Sigmoid colon (tissue), 7 donors: ENCODE results near the gene C3orf22. TPM values are rescaled to one million over a fixed set of nuclear protein-coding genes. Genes with fewer than 3 reads are reported as not detected.

Source experiments
- DNase-seq: peaks from one replicate; pipeline ENCODE4 v3.0.0-alpha.2; 2019
- H3K27ac ChIP-seq, 4 donors: fragments of 200-600 bp; sonication (generic); one replicate each; pipeline ENCODE4 v1.5.1; 2016 to 2019; ENCODE audit warnings: mild to moderate bottlenecking in 1 of 4
- H3K27me3 ChIP-seq, 3 donors: fragments of 200-600 bp; sonication (generic); one replicate each; pipeline ENCODE4 v1.5.1; 2019; ENCODE audit warnings: mild to moderate bottlenecking in 1 of 3
- H3K36me3 ChIP-seq, 4 donors: fragments of 200-600 bp; sonication (generic); one replicate each; pipeline ENCODE4 v1.5.1; 2016 to 2019
- H3K4me1 ChIP-seq, 4 donors: fragments of 200-600 bp; sonication (generic); one replicate each; pipeline ENCODE4 v1.5.1; 2017 to 2019
- H3K4me3 ChIP-seq, 4 donors: fragments of 200-600 bp; sonication (generic); one replicate each; pipeline ENCODE4 v1.5.1; 2017 to 2019; ENCODE audit warnings: mild to moderate bottlenecking in 2 of 4, moderate library complexity in 1 of 4
- H3K9me3 ChIP-seq, 4 donors: fragments of 200-600 bp in 3 of 4; sonication (generic) in 3 of 4; one replicate each; pipeline versions ENCODE4 v1.5.1 to v1.6.1; 2013 to 2019
- EP300 ChIP-seq, 4 donors: sonication (generic); formaldehyde crosslinking; IDR thresholded peaks; one replicate each; pipeline ENCODE4 v1.6.1; 2017; ENCODE audit warnings: antibody characterized with exemption in 4 of 4
- POLR2A ChIP-seq, 2 donors: fragments of 450-650 bp; IDR thresholded peaks; one replicate each; pipeline ENCODE4 v1.6.1; 2016; ENCODE audit warnings: antibody characterized with exemption in 2 of 2, mild to moderate bottlenecking in 2 of 2, moderate library complexity in 2 of 2
- POLR2AphosphoS5 ChIP-seq, 4 donors: sonication (generic); formaldehyde crosslinking; IDR thresholded peaks; one replicate each; pipeline ENCODE4 v1.6.1; 2017; ENCODE audit warnings: antibody characterized with exemption in 4 of 4
- WGBS, 2 donors: extraction: QIAGEN DNeasy Blood & Tissue Kit; methylation state at CpG; one replicate each; pipeline ENCODE4 v1.1.7; 2013; 5-methylcytosine and 5-hydroxymethylcytosine counted together
- intact Hi-C: fragments of 100-400 bp; cut with DNase I; formaldehyde crosslinking; loops from one replicate; pipeline ENCODE4 v1.15.1; 2023
- polyA plus RNA-seq, 3 donors: library from polyadenylated mRNA; stranded (reverse); fragments of 200-250 nt; gene quantifications; one replicate each; pipeline ENCODE4 v1.2.3, GENCODE V29; 2013
- total RNA-seq, 4 donors: library from RNA; depleted of rRNA; stranded (reverse); fragments of >200 nt; gene quantifications; one replicate each; pipeline ENCODE4 v1.1.0, GENCODE V29; 2016
- TF ChIP-seq, protein P1 (sequence below), 4 experiments: fragments of 450-650 bp in 3 of 4; fragments of 200-600 bp in 1 of 4; IDR thresholded peaks; one replicate each; pipeline ENCODE4 v1.5.1; 2016 to 2019; ENCODE audit warnings: antibody characterized with exemption in 4 of 4, mild to moderate bottlenecking in 3 of 4, moderate library complexity in 2 of 4
- donor health status: healthy with polysubstance abuse.
- donor health status: Bipolar disorder and iron deficiency.
- donor health status: healthy.

C3orf22 gene
- total and polyA plus RNA-seq, 7 donors: 0.54 TPM; not detected in 6

DNA sequence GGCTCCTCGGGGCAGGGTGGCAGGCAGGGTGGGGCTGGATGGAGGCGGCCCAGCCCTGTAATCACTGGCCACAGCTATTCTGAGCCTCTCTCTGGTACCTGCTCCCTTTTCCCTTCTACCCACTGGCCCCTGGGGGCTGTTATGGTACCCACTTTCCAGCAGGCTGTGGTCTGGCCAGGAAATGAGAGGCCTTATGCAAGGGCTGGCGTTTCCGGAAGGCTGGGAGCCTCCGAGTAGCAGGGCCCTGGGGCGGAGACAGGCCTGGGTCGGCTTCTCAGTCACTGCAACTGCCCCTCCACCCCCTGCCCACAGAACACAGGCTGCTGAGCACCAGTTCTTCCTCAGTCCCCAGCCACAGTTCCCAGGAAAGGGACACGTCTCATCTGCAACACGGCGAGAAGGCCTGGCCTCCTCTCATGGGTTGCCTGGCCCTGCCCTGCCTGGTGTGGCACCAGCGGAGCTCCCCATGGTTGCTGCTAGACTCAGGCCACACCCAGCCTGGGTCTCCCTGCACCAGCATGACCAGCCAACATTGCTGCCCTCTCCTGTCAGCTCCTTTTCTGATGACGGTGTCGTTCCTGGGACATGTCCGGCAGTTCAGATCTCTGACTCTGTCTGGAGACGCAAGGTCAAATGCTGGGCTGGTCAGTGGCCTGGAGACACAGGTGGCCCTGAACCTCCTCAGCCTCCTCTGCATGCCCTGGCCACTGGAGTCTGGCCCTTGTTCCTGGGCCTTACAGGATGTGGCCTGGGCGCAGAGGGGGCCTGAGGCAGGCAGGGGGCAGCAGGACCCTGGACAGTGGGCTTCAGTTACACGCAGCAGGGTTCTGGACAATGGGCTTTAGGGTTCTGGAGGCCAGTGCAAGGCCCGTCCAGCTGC, 28.3 kb downstream of the C3orf22 start:
- peak; percentile 68 for DNase-seq
- WGBS, 2 donors: 63 to 81% methylated on average over 18 of the region's 18 CpGs
- peak overlapping the region in 1 of 4 donors; percentile 46 for H3K27ac ChIP-seq

DNA sequence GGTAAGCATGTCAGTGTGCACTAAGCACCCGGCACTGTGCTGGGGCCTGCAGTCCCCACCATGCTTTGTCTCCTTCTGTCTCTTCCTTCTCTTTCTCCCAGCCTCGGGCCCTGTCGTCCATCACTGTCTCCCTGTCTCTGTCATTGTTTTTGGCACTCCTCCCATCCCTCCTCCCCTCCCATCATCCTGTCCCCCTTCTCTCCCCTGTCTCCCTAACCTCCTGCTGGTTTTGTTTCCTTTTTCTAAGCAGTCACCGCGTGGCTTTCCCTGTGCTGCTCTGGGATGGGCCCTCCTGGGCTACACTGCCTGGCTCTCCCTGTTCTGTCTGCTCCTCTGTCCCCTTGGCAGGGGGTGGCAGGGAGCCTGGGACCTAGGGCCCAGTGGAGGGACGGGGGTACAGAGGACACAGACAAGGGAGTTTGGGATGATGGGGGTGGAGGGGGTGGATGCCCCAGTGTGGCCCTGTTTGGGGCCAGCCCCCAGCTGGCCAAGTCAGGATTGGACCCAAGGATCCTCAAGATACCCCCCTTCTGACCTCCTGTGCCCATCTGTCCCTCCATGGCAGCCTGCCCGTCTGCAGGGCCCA, 29.1 kb downstream of the C3orf22 start:
- 58 to 78% methylated on average over 7 of the region's 7 CpGs for WGBS, 2 donors
- Histone ChIP-seq H3K27ac (peak overlapping the region in 1 of 4 donors; percentile 46), H3K4me1 (peaks cover 0 to 3% (median 2%) of the 10 kb centered on the region in 4 donors), H3K9me3 (no peaks in the 10 kb centered on the region), H3K27me3 (peaks cover 0 to 14% (median 3%) of the 10 kb centered on the region in 3 donors), H3K4me3 (no peak overlapping the region), H3K36me3 (no peaks in the 10 kb centered on the region)
- TF ChIP-seq EP300 (IDR thresholded peaks at IDR 0.05): no peak
- TF ChIP-seq POLR2A (IDR thresholded peaks at IDR 0.05): no peak
- no peak for TF ChIP-seq POLR2AphosphoS5 (IDR thresholded peaks at IDR 0.05)
- TF ChIP-seq, protein P1, sequence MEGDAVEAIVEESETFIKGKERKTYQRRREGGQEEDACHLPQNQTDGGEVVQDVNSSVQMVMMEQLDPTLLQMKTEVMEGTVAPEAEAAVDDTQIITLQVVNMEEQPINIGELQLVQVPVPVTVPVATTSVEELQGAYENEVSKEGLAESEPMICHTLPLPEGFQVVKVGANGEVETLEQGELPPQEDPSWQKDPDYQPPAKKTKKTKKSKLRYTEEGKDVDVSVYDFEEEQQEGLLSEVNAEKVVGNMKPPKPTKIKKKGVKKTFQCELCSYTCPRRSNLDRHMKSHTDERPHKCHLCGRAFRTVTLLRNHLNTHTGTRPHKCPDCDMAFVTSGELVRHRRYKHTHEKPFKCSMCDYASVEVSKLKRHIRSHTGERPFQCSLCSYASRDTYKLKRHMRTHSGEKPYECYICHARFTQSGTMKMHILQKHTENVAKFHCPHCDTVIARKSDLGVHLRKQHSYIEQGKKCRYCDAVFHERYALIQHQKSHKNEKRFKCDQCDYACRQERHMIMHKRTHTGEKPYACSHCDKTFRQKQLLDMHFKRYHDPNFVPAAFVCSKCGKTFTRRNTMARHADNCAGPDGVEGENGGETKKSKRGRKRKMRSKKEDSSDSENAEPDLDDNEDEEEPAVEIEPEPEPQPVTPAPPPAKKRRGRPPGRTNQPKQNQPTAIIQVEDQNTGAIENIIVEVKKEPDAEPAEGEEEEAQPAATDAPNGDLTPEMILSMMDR (IDR thresholded peaks at IDR 0.05): no peak
- intact Hi-C loops: loop anchor here (10.0 kb wide), 2 partner anchors 125 to 1015 kb away; partner anchors contain the start of gene TXNRD3
- peak; percentile 58 for DNase-seq

More for the DNA sequence above, 28.3 kb downstream of the C3orf22 start:
- H3K4me3 ChIP-seq: no peak overlapping the region
- H3K36me3 ChIP-seq: no peaks in the 10 kb centered on the region
- intact Hi-C loops: no loop called here
- no peaks in the 10 kb centered on the region for H3K4me1 ChIP-seq
- peaks cover 0 to 7% (median 0%) of the 10 kb centered on the region in 3 donors for H3K27me3 ChIP-seq
- TF ChIP-seq, protein P1 (IDR thresholded peaks at IDR 0.05): no peak
- no peak for TF ChIP-seq POLR2AphosphoS5 (IDR thresholded peaks at IDR 0.05)
- TF ChIP-seq EP300 (IDR thresholded peaks at IDR 0.05): no peak
- no peak for TF ChIP-seq POLR2A (IDR thresholded peaks at IDR 0.05)
- no peaks in the 10 kb centered on the region for H3K9me3 ChIP-seq

DNA sequence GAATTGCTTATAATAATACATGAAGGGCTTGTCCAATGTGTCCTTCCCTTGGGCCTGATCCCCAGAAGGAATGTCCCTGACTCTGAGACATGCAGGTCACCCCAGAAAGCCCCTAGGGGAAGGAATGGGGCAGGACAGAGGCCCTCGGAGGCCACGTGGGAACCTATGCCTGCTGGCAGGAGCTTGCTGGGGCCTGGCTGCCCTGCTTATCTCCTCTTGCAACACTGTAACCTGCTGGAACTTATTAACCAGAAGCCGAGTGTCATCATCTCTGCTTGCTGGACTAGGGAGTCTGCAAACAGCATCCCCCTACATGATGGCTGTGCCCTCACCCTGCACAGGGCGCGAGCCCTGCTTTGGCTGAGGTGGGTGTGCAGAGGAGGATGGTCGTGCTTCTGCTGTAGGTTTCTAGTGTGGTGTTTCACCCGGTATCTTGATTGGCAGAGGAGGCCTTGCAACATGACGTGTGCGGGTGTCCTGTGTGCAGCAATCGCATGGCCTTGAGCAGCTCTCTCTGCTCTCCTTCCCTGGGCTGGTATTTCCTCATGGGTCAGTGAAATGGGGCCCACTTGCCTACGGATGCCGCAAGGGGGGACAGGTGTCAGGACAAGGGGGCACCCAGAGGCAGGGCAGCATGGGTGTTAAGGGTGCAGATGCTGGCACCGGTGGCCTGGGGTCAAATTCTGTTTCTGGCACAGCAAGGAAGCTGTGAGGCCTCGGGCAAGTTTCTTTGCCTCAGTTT, 29.8 kb downstream of the C3orf22 start:
- Histone ChIP-seq H3K4me3 (no peak overlapping the region), H3K27ac (no peak overlapping the region), H3K36me3 (no peaks in the 10 kb centered on the region), H3K27me3 (peaks cover 6 to 21% (median 8%) of the 10 kb centered on the region in 3 donors), H3K4me1 (peaks cover 0 to 10% (median 9%) of the 10 kb centered on the region in 4 donors), H3K9me3 (no peaks in the 10 kb centered on the region)
- intact Hi-C loops: loop anchor here (10.0 kb wide), 2 partner anchors 126 to 1016 kb away; partner anchors contain the start of gene TXNRD3
- WGBS, 2 donors: 72 to 76% methylated on average over 14 of the region's 14 CpGs
- DNase-seq: peak; percentile 62
- TF ChIP-seq POLR2AphosphoS5 (IDR thresholded peaks at IDR 0.05) (no peak), POLR2A (IDR thresholded peaks at IDR 0.05) (no peak), EP300 (IDR thresholded peaks at IDR 0.05) (no peak)
- TF ChIP-seq, protein P1 (IDR thresholded peaks at IDR 0.05): no peak

DNA sequence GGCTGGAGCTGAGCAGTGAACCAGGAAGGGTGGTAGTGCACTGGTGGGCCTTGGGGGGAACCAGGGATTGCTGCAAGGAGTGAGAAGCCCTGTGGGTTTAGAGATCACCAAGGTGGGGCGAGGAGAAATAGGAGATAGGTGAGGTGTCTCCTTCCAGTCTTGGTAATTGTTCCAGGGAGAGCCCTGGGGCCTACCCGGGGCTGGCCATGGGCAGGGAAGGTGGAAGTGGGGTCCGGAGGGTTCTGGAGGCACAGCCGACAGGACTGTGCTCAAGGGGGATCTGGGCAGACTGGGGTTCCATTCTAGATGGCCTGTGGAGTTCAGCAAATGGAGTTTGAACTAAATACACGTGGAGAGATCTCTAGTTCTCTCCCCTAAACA, 30.3 kb downstream of the C3orf22 start:
- WGBS, 2 donors: 79 to 82% methylated on average over 5 of the region's 5 CpGs
- Histone ChIP-seq H3K27me3 (peaks cover 8 to 27% (median 10%) of the 10 kb centered on the region in 3 donors), H3K36me3 (no peaks in the 10 kb centered on the region), H3K9me3 (no peaks in the 10 kb centered on the region), H3K4me3 (no peak overlapping the region), H3K27ac (no peak overlapping the region), H3K4me1 (peaks cover 0 to 15% (median 13%) of the 10 kb centered on the region in 4 donors)
- intact Hi-C loops: loop anchor here (10.0 kb wide), 2 partner anchors 126 to 1016 kb away; partner anchors contain the start of gene TXNRD3
- TF ChIP-seq, protein P1 (IDR thresholded peaks at IDR 0.05): no peak
- no peak for TF ChIP-seq EP300 (IDR thresholded peaks at IDR 0.05)
- no peak for TF ChIP-seq POLR2A (IDR thresholded peaks at IDR 0.05)
- TF ChIP-seq POLR2AphosphoS5 (IDR thresholded peaks at IDR 0.05): no peak
- peak; percentile 35 for DNase-seq
